ENCODE results near the gene MRPL58. TPM values are rescaled to one million over a fixed set of nuclear protein-coding genes. Genes with fewer than 3 reads are reported as not detected.
"Not testable (repeated sequence)": the region's sequence is repeated elsewhere in the genome, so short reads cannot be mapped to it uniquely, and the experiment has no call there.

The MRPL58 gene
- total RNA-seq, 1 donor from 2014 or later: 12.6 TPM

- FAIRE-seq: no peak
Observed at GRCh38 chr17:75044716-75045115, 32.2 kb downstream of the MRPL58 start.

DNA sequence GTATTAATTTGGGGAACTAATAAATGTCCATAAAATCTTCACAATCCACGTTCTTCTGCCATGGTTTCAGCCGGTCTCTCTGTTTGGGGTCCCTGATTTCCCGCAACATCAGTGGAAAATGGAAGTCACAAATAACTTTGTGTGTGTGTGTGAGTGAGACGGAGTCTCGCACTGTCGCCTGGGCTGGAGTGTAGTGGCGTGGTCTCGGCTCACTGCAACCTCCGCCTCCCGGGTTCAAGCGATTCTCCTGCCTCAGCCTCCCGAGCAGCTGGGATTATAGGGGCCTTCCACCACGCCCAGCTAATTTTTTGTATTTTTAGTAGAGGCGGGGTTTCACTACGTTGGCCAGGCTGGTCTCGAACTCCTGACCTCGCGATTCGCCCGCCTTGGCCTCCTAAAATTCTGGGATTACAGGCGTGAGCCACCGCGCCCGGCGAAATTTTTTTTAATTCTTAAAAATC lies 33.5 kb downstream of the MRPL58 start:
- not testable (repeated sequence) for DNase-seq (ENCODE audit: low spot score in 2 of 2); FAIRE-seq

More at GRCh38 chr17:75044716-75045115, 32.2 kb downstream of the MRPL58 start:
- no peak for DNase-seq (ENCODE audit: low spot score in 2 of 2)

DNA sequence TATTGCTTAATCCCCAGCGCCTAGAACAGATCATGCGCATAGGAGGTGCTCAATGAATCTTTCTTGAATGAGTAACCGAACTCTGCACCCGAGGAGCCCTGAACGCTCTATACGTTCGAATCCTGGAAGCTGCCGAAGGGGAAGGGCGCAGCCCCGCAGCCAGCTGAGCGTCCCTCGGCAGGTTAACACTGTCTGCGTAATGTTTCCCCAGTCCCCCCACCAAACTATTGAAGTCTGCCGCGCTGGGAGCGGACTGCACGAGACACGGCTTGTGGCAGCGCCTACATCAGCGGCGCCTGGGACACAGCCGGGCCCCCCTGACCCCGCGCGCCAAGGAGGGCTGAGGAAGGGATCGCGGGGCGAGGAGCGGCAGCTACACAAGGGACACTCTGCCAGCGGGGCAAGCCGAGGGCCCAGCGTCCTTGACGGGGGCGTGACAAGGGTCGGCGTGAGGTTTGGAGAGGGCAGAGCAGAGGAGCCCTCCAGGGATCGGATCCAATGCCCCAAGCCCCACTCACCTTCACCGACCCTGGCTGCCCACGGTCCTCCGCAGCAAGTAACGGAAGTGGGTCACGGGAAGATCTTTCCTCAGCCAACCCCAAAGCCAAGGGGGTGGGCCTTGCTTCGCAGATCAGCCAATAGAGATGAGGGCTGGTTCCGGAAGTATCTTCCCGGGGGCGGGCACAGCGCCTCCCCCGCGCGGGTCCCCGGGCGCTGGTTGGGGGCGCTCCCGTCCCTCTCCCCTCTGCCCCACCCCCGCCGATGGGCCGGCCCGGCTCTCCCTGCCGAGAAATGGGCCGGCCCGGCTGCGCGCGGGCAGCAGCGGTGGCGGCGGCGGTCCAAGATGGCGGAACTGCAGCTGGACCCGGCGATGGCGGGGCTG lies 34.2 kb downstream of the MRPL58 start, which contains the start of the genes ATP5PD and KCTD2:
TSS of gene ATP5PD (minus strand) at position 563 of the 883 bp plus-strand sequence. CDS start 4,319 bp downstream, outside the sequence.
TSS of gene KCTD2 (plus strand) at position 819 of the 883 bp plus-strand sequence. CDS start at position 845, 26 bp downstream.
- peak; percentile 97 to 98 for DNase-seq (ENCODE audit: low spot score in 2 of 2)
- FAIRE-seq: no peak

- DNase-seq (ENCODE audit: low spot score in 2 of 2) (no peak), FAIRE-seq (no peak)
Observed at GRCh38 chr17:75047398-75048098, 35.1 kb downstream of the MRPL58 start.

- DNase-seq (ENCODE audit: low spot score in 2 of 2) (no peak), FAIRE-seq (no peak)
Observed at GRCh38 chr17:75048249-75048878, 35.9 kb downstream of the MRPL58 start.

- FAIRE-seq: no peak
- DNase-seq (ENCODE audit: low spot score in 2 of 2): no peak
Observed at GRCh38 chr17:75049057-75049456, 36.6 kb downstream of the MRPL58 start.

DNA sequence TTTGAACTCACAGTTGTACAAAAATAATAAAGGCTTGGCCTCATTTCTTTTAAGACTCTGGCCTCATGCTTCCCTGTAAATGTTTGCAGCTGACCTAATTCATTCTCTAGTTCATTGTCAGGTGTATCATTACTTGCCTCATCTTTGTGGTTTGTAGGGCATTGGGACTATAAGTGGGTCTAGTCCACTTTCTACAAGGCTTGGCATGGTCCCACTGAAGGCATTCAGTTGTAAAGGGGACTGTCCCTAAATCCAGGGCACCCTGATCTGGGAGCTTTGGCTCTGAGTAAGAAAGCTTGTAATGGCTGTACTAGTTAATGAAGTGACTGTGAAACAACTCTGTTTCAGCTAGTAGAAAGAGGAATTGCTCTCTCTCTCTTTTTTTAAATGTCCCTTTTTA lies 37.2 kb downstream of the MRPL58 start:
- DNase-seq (ENCODE audit: low spot score in 2 of 2): no peak
- FAIRE-seq: no peak

DNA sequence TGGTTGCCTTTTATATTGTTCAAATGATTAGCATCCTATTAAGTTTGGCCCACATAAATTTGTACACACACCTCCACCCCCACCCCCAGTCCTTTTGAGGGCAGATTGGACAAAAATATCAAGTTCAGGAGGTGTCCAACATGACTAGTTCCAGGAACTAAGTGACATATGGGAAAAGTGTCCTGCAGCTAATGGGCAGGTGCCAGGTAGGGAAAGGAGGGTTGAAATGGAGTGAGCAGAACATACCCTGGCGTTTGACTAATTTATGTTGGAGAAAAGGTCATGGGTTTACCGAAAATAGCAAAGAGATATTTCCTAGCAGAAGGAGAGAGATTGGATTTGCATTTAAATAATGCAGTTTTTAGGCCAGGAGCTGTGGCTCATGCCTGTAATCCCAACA lies 39.5 kb downstream of the MRPL58 start:
- DNase-seq (ENCODE audit: low spot score in 2 of 2): no peak
- FAIRE-seq: no peak

DNA sequence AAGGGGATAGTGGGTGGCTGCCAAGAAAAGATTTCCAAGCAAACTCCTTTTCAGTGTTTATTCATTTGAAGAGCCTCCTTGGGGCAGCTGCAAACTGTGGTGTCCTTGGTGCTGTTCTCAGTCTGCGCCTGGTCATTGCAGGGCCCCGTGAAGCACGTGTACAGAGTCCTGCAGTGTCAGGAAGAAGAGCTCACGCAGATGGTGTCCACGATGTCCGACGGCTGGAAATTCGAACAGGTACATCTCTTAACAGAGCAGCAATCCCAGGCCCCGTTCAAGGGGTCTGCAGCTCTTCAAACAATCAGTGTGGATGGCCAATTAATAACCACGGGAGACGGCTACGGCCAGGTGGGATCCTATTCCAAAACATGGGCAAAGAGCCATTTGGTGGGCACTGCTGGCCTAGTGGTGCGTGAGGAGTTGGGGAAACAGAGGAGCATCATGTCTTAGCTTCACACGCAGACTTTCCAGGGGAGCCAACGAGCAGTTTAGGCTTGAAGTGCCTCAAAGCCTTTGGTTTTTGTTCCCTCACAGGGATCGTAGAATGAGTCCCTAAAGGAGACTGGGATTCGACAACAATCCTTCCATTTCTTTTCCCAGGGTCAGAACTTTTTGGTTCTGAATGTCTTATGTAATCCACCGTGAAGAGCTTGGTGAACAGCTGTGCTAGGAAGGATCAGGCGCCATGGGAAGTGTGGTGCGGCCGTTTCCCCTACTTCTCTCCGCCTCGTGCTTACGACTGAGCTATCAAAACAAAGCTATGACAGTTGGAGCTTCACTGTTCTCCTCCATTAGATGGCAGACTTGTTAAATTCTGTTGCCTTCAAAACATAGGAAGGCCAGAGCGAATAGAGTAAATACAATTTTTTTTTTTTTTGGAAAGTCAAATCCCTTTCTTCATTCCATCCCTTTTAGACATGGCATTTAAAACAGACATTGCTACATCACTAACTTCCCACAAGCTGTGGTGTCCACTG lies 47.2 kb downstream of the MRPL58 start:
- FAIRE-seq (peak; percentile 66), DNase-seq (ENCODE audit: low spot score in 2 of 2) (peak; percentile 81 to 84)

DNA sequence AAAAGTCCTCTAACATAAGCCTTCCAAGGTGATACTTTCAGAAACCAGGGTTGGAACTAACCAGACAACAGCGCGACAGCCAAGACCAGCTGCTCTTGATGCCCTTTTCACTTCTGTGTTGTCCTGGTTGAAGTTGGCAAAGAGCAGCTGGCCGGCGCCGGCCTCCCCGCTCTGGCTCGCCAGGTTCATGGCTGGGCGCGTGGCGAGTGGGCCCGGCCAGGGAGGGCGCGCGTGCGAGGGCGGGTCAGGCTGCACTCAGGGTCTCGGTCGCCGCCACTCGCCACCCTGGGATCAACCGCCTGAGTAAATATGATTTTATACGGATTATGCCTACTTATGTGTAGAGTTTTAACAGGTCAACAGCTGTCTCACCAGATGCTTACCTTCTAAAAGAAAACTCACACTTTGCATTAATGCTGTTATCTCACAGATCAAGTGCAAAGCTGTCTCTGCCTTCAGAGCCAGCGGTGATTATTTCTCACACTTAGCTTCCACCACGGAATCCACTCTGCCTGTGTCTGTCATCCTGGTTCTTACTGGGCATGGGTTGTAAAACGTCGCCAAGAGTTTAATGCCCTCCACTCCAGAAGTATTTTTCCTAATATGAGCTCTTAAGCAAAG lies 48.1 kb downstream of the MRPL58 start:
- FAIRE-seq: no peak

DNA sequence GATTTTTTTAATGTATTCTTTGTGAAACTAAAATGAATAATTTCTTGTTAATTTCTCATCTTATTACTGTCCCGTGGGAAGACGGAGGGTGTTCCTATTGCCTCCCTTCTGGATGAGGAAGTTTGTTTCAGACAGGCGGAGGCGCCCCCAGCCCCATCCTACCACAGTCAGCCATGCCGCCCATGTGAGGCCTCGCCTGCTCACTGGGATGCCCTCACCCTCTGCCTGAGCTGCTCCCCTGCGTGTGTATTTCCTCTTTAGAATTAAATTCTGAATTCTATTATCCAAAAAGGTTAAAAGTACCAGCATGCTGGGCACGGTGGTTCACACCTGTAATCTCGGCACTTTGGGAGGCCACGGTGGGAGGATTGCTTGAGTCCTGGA lies 48.6 kb downstream of the MRPL58 start:
- FAIRE-seq (no peak), DNase-seq (ENCODE audit: low spot score in 2 of 2) (no peak)

More for the DNA sequence above, 48.1 kb downstream of the MRPL58 start:
- no peak for DNase-seq (ENCODE audit: low spot score in 2 of 2)

DNA sequence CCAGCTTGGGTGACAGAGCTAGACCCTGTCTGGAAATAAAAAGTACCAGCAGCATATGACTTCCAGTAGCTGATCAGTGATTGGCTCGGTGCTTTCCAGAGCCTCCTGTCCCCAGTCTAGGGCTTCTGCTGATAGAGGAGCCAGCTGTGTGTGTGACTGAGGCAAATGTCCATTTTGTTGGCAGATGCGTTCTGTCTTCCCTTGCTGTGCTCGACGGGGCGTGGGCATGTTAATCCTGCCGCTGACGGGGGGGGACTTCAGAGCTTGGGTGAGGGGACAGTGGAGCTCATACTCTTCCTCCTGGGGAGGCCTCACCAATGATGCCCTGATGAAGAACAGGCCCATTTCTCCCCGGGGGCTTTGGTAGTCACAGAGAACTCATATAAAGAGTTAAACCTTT lies 49.1 kb downstream of the MRPL58 start:
- no peak for FAIRE-seq
- no peak for DNase-seq (ENCODE audit: low spot score in 2 of 2)

- DNase-seq (ENCODE audit: low spot score in 2 of 2) (no peak), FAIRE-seq (no peak)
Observed at GRCh38 chr17:75063201-75063600, 50.7 kb downstream of the MRPL58 start.

- no peak for FAIRE-seq
Observed at GRCh38 chr17:75063626-75064025, 51.2 kb downstream of the MRPL58 start.

DNA sequence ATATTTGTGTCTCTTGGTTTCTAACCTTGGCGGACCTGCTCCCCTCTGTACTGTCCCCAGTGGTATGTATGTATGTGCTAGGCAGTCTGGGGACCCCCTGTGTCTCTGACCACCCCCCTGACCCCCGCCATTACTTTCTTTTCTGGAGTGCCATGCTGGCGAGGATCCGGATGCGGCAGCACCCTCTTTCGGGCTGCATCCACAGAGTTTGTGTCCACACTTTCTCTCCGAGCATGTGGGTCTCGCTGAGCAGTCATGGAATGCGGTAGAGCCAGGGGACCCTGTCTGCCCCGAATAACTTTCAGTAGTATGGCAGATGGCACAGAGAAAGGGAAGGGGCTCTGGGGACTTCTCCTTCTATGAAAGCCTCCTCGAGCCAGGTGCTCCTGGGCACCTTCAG lies 51.6 kb downstream of the MRPL58 start:
- DNase-seq (ENCODE audit: low spot score in 2 of 2) (no peak), FAIRE-seq (no peak)

More at GRCh38 chr17:75063626-75064025, 51.2 kb downstream of the MRPL58 start:
- DNase-seq (ENCODE audit: low spot score in 2 of 2): no peak

GRCh38 chr17:75064460-75064859 lies 52.0 kb downstream of the MRPL58 start:
- FAIRE-seq (no peak), DNase-seq (ENCODE audit: low spot score in 2 of 2) (no peak)

DNA sequence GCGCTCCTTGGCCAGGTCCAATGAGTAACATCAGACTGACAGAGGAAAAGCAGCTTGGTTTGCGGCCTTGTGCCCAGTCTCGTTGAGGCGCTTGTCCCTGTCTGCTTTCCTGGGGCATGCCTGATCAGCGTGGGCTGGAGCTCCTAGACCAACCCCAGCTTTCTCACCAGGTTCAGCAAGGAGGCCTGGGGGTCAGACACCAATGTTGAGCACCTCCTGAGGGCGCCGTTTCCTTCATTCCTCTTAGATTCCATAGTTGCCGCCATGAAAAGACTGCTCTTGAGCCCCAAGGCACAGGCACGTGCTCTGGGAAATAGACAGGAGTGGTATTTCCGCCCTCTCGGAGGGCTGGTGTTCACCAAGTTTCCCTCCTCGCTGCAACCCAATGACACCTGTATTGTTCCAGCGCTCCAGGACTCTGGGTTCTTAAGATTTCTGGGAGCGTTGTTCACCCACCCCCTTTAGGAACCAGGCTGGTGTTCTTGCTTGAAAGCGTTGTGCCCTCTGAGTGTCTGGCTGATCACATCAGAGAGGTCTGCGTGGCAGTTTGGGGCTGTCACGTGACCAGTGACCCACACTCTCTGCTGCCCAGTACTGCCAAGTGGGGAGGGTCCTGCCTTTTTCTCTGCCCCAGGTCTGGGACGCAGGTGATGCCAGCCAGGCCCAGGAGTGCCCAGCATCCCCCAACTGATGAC lies 52.5 kb downstream of the MRPL58 start:
- no peak for FAIRE-seq
- DNase-seq (ENCODE audit: low spot score in 2 of 2): no peak

DNA sequence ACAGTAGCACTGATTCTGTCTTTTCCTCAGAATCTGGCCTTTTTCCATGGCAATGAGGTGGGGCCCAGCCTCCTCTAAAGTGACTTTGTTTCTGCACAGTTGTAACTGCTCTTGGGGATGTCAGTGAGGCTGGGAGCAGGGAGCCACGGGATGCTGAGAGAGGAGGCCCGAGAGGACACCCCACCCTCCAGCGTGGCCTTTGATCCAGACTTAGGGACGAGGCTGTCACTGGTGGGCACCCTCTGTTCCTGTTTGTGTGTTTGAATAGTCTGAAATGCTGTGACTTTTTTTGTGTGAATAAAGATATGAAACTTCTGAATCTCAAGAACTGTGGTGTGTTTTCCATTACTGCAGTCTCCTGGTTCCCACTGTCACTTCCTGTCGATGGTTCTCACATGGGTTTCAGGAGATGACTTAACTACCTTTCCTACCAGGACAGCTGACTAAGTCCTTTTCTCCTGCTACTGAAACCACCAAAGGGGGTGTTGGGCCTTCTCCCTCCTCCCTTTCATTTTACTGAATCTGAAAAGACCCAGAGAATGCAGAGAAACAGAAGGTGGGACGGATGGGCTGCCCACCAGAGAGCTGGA lies 53.2 kb downstream of the MRPL58 start:
- FAIRE-seq: no peak

More for the DNA sequence above, 53.2 kb downstream of the MRPL58 start:
- DNase-seq (ENCODE audit: low spot score in 2 of 2): no peak
